HFF-Myc (cell line): Measurements from ENCODE around the gene ICE1.
A peak's percentile ranks its signal among the peaks of the same experiment; 100 is the strongest.

Experiments
- DNase-seq: peaks from one replicate; pipeline ENCODE4 v3.0.0-alpha.2; 2011; ENCODE audit warnings: low read depth; ENCODE audit errors: extremely low read depth
- H3K4me3 ChIP-seq: replicated peaks from 2 replicates; pipeline ENCODE4 v1.5.1; 2011; ENCODE audit warnings: low read depth, mild to moderate bottlenecking, control low read depth, low read length
- CTCF ChIP-seq: IDR thresholded peaks from 2 replicates; pipeline ENCODE4 v1.5.1; 2012; ENCODE audit warnings: mild to moderate bottlenecking, low read depth, low read length, control low read depth; ENCODE audit errors: missing control alignments

Gene ICE1

GRCh38 chr5:5421961-5422818 is at the start of gene ICE1:
TSS of gene ICE1 (plus strand) at chr5:5422677. CDS start at chr5:5422916, 239 bp downstream.
- DNase-seq: peak; percentile 94

GRCh38 chr5:5372930-5373329 is 49.5 kb upstream of the ICE1 start:
- DNase-seq: no peak
- H3K4me3 ChIP-seq: no peak overlapping the region
- TF ChIP-seq CTCF: no peak

More at GRCh38 chr5:5421961-5422818, at the start of gene ICE1:
- H3K4me3 ChIP-seq: peak within 1 kb of the TSS; percentile 97
- TF ChIP-seq CTCF: no peak

- no peak for DNase-seq
- TF ChIP-seq CTCF: no peak
- no peak overlapping the region for H3K4me3 ChIP-seq
These were observed 49.0 kb upstream of the ICE1 start for GRCh38 chr5:5373351-5373989.

GRCh38 chr5:5374009-5374715 is 48.3 kb upstream of the ICE1 start:
- TF ChIP-seq CTCF: no peak

GRCh38 chr5:5377780-5378179 is 44.7 kb upstream of the ICE1 start:
- TF ChIP-seq CTCF: no peak
- H3K4me3 ChIP-seq: no peak overlapping the region
- DNase-seq: no peak

More at GRCh38 chr5:5374009-5374715, 48.3 kb upstream of the ICE1 start:
- H3K4me3 ChIP-seq: no peak overlapping the region
- DNase-seq: no peak

GRCh38 chr5:5378531-5378930 is 43.9 kb upstream of the ICE1 start:
- no peak for TF ChIP-seq CTCF
- no peak overlapping the region for H3K4me3 ChIP-seq
- DNase-seq: no peak
